ENCODE data around the gene MUC2. TPM values are rescaled to one million over a fixed set of nuclear protein-coding genes. Genes with fewer than 3 reads are reported as not detected.

MUC2 gene
- total RNA-seq, 1 donor from 2014 or later = not detected

DNA sequence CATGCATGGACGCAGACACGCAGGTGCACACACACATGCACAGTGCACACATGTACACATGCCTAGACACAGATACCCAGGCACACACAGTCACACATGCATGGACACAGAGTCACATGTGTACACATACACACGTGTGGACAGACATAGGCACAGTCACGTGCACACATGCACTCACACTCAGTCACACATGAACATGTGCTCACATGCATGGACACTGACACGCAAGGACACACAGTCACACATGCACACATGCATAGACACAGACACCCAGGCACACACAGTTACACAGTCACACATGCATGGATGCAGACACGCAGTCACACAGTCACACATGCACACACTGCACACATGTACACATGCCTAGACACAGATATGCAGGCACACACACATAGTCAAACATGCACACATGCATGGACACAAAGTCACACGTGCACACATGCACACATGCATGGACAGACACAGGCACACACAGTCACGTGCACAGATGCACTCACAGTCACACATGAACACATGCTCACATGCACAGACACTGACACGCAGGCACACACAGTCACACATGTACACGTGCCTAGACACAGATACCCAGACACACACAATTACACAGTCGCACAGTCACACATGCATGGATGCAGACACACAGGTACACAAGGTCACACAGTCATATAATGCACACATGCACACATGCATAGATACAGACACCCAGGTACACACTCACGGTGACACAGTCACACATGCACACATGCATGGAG, 16.8 kb downstream of the MUC2 start:
- Mint-ChIP-seq H3K27me3 (ENCODE audit: unreplicated experiment) (peaks cover 16% of the 10 kb centered on the region), H3K4me1 (ENCODE audit: unreplicated experiment) (no peaks in the 10 kb centered on the region), H3K9me3 (ENCODE audit: unreplicated experiment) (no peaks in the 10 kb centered on the region), H3K27ac (ENCODE audit: unreplicated experiment) (no peak overlapping the region), H3K4me3 (ENCODE audit: unreplicated experiment) (no peak overlapping the region), H3K36me3 (ENCODE audit: low read depth, unreplicated experiment) (peaks cover 6% of the 10 kb centered on the region)
- TF ChIP-seq, protein P1, sequence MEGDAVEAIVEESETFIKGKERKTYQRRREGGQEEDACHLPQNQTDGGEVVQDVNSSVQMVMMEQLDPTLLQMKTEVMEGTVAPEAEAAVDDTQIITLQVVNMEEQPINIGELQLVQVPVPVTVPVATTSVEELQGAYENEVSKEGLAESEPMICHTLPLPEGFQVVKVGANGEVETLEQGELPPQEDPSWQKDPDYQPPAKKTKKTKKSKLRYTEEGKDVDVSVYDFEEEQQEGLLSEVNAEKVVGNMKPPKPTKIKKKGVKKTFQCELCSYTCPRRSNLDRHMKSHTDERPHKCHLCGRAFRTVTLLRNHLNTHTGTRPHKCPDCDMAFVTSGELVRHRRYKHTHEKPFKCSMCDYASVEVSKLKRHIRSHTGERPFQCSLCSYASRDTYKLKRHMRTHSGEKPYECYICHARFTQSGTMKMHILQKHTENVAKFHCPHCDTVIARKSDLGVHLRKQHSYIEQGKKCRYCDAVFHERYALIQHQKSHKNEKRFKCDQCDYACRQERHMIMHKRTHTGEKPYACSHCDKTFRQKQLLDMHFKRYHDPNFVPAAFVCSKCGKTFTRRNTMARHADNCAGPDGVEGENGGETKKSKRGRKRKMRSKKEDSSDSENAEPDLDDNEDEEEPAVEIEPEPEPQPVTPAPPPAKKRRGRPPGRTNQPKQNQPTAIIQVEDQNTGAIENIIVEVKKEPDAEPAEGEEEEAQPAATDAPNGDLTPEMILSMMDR (IDR thresholded peaks at IDR 0.05; ENCODE audit: unreplicated experiment) = no peak
- no peak for DNase-seq (ENCODE audit: low spot score)

DNA sequence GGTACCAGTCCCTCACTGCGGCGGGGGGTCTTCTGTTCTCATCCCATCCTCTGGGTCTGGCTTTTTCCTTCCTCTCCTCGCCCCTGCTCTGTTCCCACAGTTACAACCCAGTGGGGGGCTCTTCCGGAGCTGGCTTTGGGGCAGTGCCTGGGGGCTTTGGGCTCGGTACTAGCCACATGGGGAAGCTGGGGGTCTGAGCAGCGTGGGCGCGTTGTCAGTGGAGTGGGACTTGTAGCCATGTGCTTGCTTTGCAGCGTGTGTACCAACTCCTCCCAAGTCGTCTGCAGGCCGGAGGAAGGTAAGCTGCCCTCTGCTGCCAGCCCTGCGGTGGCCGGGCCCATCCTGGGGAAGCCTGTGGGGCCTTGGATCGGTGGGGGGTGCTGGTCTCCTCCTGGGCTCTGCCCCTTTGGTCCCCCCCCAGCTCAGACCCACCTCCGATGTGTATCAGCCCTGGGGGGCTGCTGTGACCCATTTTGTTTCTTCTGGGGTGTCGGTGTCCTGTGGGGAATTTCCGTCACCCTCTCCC, 17.5 kb downstream of the MUC2 start:
- peaks cover 16% of the 10 kb centered on the region for H3K27me3 Mint-ChIP-seq (ENCODE audit: unreplicated experiment)
- no peak overlapping the region for H3K27ac Mint-ChIP-seq (ENCODE audit: unreplicated experiment)
- H3K4me1 Mint-ChIP-seq (ENCODE audit: unreplicated experiment) = no peaks in the 10 kb centered on the region
- peaks cover 6% of the 10 kb centered on the region for H3K36me3 Mint-ChIP-seq (ENCODE audit: low read depth, unreplicated experiment)
- H3K4me3 Mint-ChIP-seq (ENCODE audit: unreplicated experiment) = no peak overlapping the region
- no peak for DNase-seq (ENCODE audit: low spot score)
- no peaks in the 10 kb centered on the region for H3K9me3 Mint-ChIP-seq (ENCODE audit: unreplicated experiment)
- TF ChIP-seq, protein P1 (IDR thresholded peaks at IDR 0.05; ENCODE audit: unreplicated experiment) = no peak

DNA sequence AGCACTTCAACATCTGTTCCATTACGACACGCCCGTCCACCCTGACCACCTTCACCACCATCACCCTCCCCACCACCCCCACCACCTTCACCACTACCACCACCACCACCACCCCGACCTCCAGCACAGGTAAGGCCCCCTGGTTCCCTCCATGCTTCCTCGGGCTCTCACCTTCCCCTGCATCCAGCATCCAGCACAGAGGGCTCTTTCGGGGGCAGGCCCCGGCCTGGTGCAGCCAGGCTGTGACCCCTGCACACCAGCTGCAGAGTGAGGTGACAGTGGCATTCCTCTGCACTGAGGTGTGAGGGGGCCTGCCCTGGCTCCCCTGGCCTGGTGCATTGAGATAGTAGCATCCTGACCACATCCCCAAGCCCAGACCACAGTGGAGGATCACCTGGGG, 18.2 kb downstream of the MUC2 start:
- Mint-ChIP-seq H3K4me1 (ENCODE audit: unreplicated experiment) (no peaks in the 10 kb centered on the region), H3K27ac (ENCODE audit: unreplicated experiment) (no peak overlapping the region), H3K9me3 (ENCODE audit: unreplicated experiment) (no peaks in the 10 kb centered on the region), H3K27me3 (ENCODE audit: unreplicated experiment) (peaks cover 16% of the 10 kb centered on the region), H3K36me3 (ENCODE audit: low read depth, unreplicated experiment) (peaks cover 6% of the 10 kb centered on the region), H3K4me3 (ENCODE audit: unreplicated experiment) (no peak overlapping the region)
- TF ChIP-seq, protein P1 (IDR thresholded peaks at IDR 0.05; ENCODE audit: unreplicated experiment) = no peak
- no peak for DNase-seq (ENCODE audit: low spot score)

DNA sequence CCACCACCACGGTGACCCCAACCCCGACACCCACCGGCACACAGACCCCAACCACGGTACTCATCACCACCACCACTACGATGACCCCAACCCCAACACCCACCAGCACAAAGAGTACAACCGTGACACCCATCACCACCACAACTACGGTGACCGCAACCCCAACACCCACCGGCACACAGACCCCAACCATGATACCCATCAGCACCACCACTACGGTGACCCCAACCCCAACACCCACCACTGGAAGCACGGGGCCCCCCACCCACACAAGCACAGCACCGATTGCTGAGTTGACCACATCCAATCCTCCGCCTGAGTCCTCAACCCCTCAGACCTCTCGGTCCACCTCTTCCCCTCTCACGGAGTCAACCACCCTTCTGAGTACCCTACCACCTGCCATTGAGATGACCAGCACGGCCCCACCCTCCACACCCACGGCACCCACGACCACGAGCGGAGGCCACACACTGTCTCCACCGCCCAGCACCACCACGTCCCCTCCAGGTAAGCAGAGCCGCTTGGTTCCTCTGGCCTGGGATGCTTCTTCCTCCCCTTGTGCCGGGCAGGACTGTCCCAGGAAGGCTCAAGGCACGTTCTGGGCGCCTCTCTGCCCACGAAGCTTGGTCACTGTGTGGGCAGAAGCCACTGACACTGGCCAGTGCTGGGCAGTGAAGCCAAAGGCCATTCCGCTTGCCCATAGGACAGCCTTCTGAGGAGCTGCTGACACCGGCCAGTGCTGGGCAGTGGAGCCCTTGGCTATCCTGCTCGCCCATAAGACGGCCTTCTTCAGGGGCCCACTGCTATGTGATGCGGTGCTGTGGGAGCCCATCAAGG, 25.1 kb downstream of the MUC2 start:
- Mint-ChIP-seq H3K4me1 (ENCODE audit: unreplicated experiment) (no peaks in the 10 kb centered on the region), H3K4me3 (ENCODE audit: unreplicated experiment) (no peak overlapping the region), H3K27ac (ENCODE audit: unreplicated experiment) (no peak overlapping the region), H3K27me3 (ENCODE audit: unreplicated experiment) (peaks cover 7% of the 10 kb centered on the region), H3K9me3 (ENCODE audit: unreplicated experiment) (no peaks in the 10 kb centered on the region), H3K36me3 (ENCODE audit: low read depth, unreplicated experiment) (peaks cover 4% of the 10 kb centered on the region)
- no peak for DNase-seq (ENCODE audit: low spot score)
- TF ChIP-seq, protein P1 (IDR thresholded peaks at IDR 0.05; ENCODE audit: unreplicated experiment) = no peak
